ENCODE results near the gene HOXA9.

GRCh38 chr7:27128776-27129728 lies 36.3 kb downstream of the HOXA9 start:
- TF ChIP-seq EZH2 (IDR thresholded peaks at IDR 0.05; ENCODE audit: insufficient read depth, low read length) (no peak), CTCF (IDR thresholded peaks at IDR 0.05; ENCODE audit: insufficient read depth, low read depth, low read length) (no peak)

Measured in astrocyte (in vitro differentiated cells and primary cell).